ENCODE data around the gene MTRF1L.

MTRF1L gene, protein sequence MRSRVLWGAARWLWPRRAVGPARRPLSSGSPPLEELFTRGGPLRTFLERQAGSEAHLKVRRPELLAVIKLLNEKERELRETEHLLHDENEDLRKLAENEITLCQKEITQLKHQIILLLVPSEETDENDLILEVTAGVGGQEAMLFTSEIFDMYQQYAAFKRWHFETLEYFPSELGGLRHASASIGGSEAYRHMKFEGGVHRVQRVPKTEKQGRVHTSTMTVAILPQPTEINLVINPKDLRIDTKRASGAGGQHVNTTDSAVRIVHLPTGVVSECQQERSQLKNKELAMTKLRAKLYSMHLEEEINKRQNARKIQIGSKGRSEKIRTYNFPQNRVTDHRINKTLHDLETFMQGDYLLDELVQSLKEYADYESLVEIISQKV

DNA sequence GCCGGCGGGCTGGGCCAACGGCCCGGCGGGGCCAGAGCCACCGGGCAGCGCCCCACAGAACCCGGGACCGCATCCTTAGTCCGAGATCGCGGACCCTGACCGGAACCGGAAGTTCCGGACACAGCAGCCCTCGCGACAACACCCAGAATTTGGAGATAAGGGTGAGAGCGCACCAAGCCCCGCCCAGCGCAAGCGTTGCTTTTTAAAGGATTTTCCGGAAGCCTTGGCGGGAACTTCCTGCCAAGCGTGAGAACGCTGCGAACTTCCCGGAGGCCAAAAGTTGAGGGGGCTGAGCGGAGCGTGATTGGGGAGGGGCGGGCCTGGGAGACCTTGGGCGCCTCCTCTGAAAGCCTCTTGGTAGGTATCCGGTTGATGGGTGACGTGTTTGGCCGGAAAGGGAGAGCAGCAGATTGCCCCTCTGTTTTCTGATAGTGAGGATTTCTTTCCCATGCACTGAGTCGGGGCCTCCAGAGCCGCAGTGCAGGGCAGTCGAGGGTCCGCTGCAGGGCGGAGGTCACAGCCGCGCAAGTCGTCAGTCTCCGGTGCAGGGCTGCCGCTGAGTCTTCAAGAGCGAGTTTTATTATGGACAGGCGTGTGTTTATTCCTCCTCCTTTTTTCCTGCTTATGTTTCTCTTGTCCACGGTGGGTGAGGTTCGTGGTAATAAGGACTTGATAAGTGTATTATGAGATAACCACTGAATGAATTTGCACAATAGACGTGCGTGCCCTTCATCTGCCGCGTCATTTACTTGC lies at the start of gene MTRF1L:
MTRF1L (minus strand) TSS at position 97 of the 753 bp plus-strand sequence; CDS start at position 73, 24 bp downstream.
- peak; percentile 89 to 90 for DNase-seq

DNA sequence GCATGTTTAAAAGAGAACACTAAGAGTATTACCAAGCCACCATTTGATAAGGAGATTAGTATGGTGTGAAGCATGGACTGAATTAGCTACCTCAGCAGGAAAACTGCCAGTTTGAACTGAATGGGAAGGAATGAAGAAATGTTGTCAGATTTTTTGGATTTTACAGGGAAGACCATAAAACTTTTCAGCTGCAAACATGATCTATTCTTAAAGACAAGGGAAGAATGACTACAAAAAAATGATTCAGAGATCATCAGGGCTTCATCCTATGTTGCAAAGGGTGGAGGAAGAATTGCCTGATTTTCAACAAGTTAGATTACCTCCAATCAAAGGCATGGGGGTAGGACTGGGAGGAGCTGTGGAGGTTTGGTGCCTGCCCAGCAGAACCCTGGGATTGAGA lies 49.3 kb upstream of the MTRF1L start:
- no peak for DNase-seq

DNA sequence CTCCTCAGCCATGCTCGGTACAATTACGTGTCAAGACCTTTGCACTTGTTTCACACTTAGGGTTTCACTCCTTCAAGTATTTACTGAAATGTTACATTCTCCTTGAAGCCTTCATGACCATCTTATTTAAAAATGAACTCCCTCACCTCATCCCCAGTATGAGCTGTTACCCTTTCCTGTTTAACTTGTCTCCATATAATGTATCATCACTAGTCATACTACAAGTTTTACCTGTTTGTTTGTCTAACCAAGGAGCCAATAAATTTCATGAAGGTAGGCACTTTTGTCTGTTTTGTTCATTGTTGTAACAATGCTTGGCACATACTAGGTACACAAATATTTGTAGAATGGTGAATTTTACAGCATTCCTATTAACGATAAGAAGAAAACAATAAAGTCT lies 46.1 kb upstream of the MTRF1L start:
- DNase-seq, result no peak

DNA sequence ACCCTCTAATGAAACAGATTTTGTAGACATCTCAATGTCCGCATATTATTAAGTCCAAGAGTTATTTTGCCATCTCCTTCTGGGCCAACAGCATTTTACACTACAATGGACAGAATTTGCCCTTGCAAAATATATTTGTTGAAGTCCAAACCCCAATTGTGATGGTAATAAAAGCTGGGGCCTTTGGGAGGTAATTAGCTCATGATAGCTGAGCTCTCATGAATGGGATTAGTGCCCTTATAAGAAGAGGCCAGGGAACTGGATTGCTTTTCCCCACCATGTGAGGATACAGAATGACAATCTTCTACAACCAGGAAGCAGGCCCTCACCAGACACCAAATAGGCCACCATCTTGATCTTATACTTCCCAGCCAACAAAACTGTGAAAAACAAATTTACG lies 44.9 kb upstream of the MTRF1L start:
- DNase-seq, result no peak

DNA sequence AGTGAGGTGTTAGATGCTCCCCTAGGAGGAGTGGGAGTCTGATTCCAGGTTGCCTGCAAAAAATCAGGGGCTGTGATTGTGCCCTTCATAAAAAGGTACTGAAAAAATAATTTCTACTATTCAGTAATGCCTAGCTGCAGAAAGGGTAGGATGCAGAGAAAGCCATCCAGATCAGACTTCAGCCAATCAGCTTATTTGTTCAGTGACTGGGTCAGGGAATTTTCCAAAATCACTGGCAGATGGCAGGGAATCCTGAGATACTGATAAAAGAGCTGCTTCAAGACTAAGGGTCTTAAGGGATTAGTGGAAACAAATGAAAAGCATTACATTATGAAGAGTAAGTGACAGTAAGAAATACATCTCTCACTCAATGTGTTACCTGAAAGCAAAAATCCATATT lies 42.8 kb upstream of the MTRF1L start:
- no peak for DNase-seq

DNA sequence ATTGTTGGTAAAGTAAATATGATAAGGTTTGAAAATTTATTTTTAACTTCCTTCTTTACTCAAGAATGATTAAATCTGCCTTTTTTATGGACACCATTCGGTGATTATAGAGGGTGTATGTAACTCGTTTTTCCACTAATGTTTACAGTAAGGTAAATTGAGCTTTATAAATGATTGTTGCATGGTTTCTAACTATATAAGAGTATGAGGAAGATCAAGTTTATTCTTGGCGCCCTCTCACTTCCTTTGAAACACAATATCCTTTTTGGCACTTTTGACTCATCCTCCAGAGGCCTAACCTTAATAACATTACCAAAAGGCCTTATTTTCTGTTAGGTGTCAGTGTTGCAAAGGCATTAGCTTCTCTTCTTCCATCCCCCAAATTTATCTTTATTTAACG lies 41.8 kb upstream of the MTRF1L start:
- no peak for DNase-seq

DNA sequence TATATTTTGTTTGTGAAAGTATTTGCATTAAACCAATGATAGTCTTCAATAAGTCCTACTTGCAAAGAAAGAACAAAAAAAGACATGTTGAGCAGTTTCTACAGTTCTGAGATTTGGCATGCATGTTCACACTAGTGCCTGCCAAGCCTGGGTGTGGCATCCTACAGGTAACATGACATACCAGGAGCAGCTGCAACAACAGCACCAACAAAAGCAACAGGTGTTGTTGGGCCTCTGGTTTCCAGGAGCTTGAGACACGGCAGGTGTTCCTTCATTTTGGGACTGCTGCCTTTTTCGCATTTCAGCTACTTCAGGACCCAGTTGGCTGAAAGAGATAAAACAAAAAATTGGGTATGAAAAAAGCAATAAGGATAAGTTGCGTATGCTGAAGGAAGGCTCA lies 41.2 kb upstream of the MTRF1L start:
- DNase-seq, result no peak

DNA sequence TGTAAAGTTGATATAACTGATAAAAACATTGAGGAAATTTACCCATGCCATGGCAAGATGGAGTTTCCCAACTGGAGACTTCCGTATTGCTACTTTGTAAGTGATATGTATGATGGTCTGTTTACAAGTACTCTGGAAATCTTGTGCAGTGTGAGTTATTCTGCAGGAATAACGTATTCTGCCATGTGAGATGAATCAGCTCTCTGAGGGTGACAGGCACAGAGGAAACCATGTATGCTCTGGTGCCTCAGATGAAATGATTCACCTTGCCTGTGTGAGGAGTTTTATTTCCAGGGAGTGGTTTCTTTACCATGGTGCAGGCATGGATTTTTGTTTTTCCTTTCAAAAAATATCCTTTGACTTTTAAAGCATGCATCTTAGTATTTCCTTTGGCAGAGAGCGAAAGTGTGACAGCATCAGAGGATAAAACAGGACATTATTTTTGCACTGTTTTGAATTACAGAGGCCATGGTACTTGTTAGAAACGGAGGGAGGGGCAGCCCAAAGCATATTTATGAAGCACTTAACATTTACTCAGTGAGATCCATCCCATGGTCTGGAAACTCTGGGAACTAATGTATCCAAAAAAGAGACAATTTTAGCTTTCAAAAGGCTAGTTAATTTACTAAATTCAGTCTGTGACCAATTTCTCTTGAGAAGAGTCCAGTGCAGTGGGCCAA lies 36.0 kb upstream of the MTRF1L start:
- no peak for DNase-seq

DNA sequence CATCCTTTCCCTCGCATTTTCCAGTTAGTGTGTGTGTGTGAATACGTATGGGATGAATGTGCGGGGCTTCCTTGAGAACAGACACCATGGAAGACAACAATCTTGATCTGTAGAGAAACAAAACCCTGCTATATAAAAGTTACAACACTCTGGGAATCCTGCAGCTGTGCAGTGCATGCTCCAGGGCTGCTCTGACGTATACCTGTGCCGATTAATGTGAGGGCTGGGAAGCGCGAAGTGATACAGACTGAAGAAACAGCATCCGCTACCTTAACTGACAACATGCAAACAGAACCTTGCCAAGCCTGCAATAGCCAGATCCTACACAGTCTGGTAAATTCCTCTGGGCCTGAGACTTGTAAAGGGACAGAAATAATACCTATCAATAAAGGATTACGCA lies 31.6 kb upstream of the MTRF1L start:
- DNase-seq, result no peak

DNA sequence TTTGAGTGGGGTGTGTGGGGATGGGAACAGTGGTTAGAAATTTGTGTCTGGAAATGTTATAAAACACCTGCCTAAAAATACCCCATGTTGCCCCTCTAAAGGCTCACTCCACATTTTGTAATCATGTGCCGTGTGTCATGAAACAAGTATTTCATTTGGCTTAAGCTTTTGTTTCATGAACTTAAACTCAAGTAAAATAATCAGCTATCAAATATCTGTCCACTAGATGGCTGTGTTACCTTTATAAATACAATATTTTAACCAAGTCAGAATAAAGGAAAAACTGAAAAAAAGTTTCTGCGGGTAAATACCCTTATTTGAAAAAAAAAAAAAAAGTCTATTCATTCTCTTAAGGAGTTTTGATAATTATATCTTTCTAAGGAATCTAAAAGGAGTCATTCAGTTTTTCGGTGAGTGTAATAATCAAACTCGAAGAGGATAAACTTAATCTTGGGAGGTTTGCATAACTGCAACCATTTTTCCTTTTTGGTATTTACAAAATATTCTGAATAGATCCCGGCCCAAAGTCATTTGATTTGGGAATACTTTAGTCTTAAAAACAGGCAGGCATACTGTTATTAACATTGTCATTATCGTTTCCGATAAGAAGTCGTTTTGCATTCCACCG lies 29.9 kb upstream of the MTRF1L start:
- no peak for DNase-seq

DNA sequence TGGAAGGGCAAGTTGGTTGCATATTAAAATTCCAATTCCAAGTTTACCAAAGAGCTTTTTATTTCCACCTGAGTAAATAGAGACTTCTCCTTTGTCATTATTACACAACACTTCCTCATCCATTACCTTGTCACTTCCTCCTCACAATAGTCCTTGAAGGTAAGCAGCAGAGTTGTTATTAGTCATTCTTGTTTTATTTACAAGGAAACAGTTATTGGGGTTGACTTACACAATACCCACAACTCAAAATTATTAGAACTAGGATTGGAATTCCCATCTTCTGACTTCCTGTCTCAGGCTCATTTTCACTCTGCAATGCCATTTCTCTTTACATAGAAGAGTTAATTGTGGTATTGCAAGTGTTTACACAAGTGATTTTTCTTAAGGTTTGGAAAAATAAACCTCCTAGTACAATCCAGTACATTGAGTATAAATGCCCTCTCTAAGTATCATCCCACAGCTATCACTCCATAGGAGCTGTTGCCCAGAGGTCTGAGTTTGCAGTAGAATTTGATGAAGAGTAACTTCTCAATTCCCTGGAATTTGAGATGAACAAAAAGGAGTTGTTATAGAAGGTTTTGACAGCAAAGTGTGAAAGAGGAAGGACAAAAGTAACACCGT lies 28.9 kb upstream of the MTRF1L start:
- DNase-seq, result no peak

DNA sequence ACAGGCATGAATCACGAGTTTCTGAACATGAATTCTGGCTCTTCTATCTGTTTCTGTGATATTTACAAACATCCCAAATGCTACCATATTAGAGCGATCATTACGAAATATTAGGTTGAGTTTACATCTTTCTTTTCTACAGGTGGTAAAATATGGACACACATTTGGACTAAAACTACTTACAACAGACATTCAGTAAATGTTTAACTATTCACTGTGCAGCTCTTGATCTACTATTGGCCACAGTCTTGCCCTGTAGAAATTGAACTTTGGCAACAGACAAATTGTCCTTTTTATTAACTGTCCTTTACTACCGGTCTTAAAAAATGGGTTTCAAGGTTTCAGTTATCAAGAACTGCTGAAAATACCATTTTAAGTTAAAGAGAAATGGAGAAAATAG lies 26.5 kb upstream of the MTRF1L start:
- DNase-seq, result no peak

DNA sequence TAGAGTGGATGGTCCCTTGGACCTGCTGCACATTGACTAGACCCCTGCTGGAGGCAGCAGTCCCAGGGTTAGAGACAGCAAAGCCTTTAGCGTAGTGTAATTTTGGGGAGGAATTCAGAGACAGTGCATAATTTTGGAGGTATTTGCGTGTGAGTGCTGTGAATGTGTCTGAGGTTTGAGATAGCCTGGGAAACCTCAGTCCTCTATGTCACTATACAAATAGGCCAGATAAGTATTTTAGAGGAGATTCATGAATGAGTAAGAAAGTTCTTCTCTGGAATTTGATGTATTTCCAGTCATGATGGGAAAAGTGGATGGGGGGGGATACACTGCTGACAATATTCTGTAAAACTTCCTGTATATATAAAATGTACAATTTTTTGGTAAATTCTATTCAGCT lies 25.8 kb upstream of the MTRF1L start:
- DNase-seq, result no peak

DNA sequence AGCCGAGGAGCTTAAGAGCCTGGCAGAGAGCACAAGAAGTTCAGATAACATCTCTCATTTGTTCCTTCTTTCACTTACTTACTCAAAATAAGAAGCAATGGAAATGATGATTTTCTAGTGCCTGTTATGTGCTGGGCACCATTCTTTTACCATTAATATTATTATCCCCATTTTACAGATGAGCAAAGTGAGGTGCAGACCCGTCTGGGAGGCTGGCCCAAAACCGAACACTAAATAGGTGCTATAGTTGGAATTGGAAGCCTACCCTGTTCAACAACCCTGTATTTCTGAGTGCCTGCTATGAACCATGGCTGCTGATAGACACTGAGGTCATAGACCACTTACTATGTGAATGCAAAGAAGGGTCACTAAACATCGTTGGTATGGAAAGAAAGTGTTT lies 25.0 kb upstream of the MTRF1L start:
- no peak for DNase-seq

DNA sequence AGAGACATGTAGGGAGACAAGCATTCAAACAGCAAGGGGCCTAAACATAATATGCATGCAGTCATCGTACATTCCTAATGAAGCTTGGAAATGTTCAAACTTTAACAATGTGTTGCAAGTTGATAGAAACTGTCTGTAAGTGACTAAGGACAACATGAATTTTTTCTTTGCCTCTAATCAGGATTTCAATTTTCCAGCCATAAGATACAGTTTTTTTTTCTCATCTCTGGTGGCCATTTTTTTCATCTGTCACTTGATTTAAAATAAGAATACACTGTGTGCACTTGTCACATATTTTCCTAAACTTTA lies 22.2 kb upstream of the MTRF1L start:
- no peak for DNase-seq

DNA sequence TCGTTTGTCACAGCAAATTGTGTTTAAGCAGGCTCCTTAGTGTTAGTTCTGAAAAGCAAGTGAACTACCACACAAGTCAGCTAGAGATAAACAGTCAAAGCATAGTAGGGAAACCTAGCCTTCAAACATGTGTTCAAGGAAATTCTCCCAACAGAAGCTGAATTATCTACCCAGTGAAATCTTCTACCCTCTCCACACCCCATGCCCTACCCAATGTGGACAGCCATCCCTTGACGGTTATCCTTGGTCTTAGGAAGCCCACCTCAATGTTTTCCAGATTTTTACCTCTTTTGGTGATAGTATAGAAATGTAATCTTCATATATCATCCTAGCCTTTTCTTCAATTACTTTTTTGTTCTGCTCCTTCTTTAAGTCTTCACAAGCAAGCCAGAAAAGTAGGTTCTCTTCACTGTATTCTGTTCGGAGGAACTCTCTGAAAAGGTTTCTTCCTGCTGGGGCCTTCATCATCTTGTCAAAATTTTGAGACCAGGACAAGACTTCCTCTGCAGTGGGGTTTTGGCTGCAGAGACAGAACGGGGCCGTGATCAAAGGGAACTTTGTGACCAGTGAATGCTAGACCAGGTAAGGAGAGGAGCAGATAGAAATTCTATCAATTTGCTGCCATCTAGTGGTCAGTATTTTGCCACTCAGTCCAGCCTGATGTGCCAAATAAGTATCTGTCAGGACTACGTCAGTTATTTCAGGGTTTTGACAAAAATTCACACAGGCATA lies 21.6 kb upstream of the MTRF1L start:
- peak; percentile 14 to 28 for DNase-seq

DNA sequence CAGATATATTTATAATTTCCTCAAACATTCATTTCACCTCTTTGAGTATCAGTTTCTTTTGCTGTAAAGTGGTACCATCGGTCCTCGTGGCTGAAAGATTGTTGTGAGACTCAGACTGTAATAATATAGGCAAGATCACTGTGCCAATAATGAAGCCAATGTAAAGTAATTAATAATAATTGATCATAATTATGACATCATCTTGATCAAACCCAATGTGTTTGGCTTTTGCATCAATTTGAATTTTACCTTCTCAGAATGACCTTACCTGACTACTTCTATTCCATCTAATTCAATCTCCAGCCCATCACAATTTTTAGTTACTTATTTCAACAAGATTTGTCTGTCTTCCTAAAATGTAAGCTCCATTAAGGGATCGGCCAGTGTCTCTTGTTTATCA lies 15.8 kb upstream of the MTRF1L start:
- no peak for DNase-seq

DNA sequence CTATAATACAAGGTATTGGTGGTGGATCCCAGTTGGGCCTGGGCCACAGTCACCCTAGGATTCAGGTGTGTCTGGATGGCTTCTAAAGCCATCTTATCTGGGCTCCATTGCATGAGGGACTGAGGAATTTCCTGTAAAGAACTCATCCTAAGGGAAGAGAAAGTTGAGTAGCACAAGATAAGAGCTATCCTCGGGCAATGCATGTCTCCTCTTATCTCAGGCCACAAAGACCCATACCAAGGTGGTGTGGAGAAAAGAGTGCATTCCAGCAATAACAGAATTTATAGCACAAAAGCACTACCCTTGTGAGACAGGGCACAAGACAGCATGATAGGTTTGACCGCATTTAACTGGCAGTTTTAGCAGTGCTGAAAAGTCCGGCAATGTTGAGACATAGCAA lies 14.3 kb upstream of the MTRF1L start:
- no peak for DNase-seq

DNA sequence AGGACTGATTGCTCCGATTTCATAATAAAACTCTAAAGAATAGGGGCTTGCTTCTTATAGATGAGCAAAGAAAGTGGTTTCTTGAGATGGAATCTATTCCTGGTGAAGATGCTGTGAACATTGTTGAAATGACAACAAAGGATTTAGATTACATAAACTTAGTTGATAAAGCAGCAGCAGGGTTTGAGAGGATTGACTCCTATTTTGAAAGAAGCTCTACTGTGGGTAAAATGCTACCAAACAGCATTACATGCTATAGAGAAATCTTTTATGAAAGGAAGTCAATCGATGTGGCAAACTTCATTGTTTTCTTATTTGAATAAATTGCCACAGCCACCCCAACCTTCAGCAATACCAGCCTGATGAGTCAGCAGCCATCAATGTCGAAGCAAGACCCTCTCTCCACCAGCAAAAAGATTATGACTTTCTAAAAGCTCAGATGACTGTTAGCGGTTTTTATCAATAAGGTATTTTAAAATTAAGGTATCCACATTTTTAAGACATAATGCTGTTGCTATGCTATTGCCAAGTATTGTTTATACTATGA lies 12.7 kb upstream of the MTRF1L start:
- no peak for DNase-seq

DNA sequence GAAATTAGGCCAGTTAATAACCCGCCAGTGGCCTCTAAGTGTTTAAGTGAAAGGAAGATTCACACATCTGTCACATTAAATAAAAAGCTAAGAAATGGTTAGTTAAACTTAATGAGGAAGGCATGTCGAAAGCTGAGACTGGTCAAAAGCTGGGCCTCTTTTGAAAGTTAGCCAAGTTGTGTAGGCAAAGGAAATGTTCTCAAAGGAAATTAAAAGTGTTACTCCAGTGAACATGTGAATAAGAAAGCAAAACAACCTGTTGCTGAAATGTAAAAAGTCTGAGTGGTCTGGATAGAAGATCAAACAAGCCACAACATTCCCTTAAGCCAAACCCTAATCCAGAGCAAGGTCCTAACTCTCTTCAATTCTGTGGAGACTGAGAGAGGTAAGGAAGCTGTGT lies 10.9 kb upstream of the MTRF1L start:
- no peak for DNase-seq

DNA sequence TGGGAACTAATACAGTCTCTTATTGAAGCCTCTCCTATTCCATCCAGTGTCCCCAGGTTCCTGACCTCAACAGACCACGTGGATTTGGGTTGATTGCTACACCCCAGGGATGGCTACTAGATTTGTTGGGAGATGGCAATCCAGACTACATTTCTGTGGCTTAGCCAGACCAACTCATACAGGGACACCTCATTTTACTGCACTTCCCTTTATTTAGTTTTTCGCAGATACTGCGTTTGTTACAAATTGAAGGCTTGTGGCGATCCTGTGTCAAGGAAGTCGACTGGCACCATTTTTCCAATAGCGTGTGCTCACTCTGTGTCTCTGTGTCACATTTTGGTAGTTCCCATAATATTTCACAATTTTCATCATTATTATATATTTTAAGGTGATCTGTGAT lies 10.3 kb upstream of the MTRF1L start:
- DNase-seq, result no peak

DNA sequence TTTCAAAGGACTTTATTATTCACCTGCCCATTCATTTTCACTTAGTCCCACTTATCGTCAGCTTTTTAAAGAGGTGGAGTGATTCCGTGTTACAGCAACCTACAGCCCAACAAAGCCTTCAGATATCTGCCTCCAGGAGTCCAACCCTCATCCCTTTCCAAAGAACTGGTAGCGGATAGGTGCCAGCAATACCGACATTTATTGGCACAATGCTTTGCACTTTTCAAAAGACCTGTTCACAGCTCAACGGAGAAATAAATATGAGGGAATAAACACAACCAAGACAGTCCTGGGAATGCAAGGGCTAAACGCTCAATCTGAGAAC lies 819 bp upstream of the MTRF1L start:
- DNase-seq, result no peak

All from stimulated activated CD4-positive, alpha-beta T cell treated with anti-CD3 and anti-CD28 coated beads, Interleukin-2, amount 100 ng/mL, for 24 hours (primary cell).